Liver (tissue), 9 donors: ENCODE results near the gene TTC12. TPM values are rescaled to one million over a fixed set of nuclear protein-coding genes. Genes with fewer than 3 reads are reported as not detected.

Experiments used
- DNase-seq: peaks from one replicate; pipeline ENCODE4 v3.0.0-alpha.2; 2017; ENCODE audit warnings: low spot score
- H3K27ac ChIP-seq, 2 donors: one replicate each; pipeline ENCODE4 v1.7.0; 2013; ENCODE audit warnings: inconsistent platforms in 2 of 2, low read length in 2 of 2, control low read depth in 1 of 2, low read depth in 1 of 2, mild to moderate bottlenecking in 1 of 2
- H3K27me3 ChIP-seq, 4 donors: one replicate each; pipeline versions ENCODE4 v1.6.1 to v1.7.0; 2013; ENCODE audit warnings: low read length in 3 of 4, inconsistent platforms in 1 of 4, mild to moderate bottlenecking in 1 of 4, moderate library complexity in 1 of 4; ENCODE audit not compliant: control insufficient read depth in 4 of 4, insufficient read depth in 4 of 4
- H3K36me3 ChIP-seq, 4 donors: one replicate each; pipeline versions ENCODE4 v1.6.1 to v1.7.0; 2013; ENCODE audit warnings: low read length in 3 of 4, mild to moderate bottlenecking in 3 of 4, low read depth in 1 of 4, moderate library complexity in 1 of 4; ENCODE audit not compliant: control insufficient read depth in 4 of 4, insufficient read depth in 3 of 4
- H3K4me1 ChIP-seq, 4 donors: one replicate each; pipeline versions ENCODE4 v1.6.1 to v1.7.0; 2013; ENCODE audit warnings: low read length in 3 of 4, mild to moderate bottlenecking in 3 of 4, moderate library complexity in 1 of 4; ENCODE audit not compliant: control insufficient read depth in 4 of 4, insufficient read depth in 4 of 4
- H3K4me3 ChIP-seq, 3 donors: one replicate each; pipeline versions ENCODE4 v1.6.1 to v1.7.0; 2013; ENCODE audit warnings: low read length in 3 of 3, control low read depth in 1 of 3, low read depth in 1 of 3, mild to moderate bottlenecking in 1 of 3
- H3K9ac ChIP-seq, 2 donors: one replicate each; pipeline ENCODE4 v1.7.0; 2013; ENCODE audit warnings: low read length in 2 of 2, mild to moderate bottlenecking in 2 of 2, moderate library complexity in 2 of 2, control low read depth in 1 of 2, low read depth in 1 of 2
- H3K9me3 ChIP-seq, 4 donors: one replicate each; pipeline versions ENCODE4 v1.6.1 to v1.7.0; 2013; ENCODE audit warnings: low read length in 3 of 4; ENCODE audit not compliant: control insufficient read depth in 4 of 4
- ATF3 ChIP-seq: IDR thresholded peaks from 2 replicates; pipeline ENCODE4 v1.6.1; 2016; ENCODE audit warnings: antibody characterized with exemption
- CTCF ChIP-seq: fragments of 150-350 bp; IDR thresholded peaks from 2 replicates; pipeline ENCODE4 v1.5.1; 2017; ENCODE audit warnings: improper control_type of control experiment, low read depth, low read length; ENCODE audit not compliant: missing input control
- EGR1 ChIP-seq, 2 donors: IDR thresholded peaks; 2 replicates each; pipeline ENCODE4 v1.6.1; 2016 to 2018; ENCODE audit warnings: antibody characterized with exemption in 2 of 2, low read depth in 2 of 2
- FOXA1 ChIP-seq: IDR thresholded peaks from 2 replicates; pipeline ENCODE4 v1.6.1; 2016; ENCODE audit warnings: antibody characterized with exemption
- FOXA2 ChIP-seq: IDR thresholded peaks from 2 replicates; pipeline ENCODE4 v1.6.1; 2016; ENCODE audit warnings: antibody characterized with exemption
- GABPA ChIP-seq, 2 donors: IDR thresholded peaks in 1 of 2; conservative IDR thresholded peaks in 1 of 2; 2 replicates each; pipeline ENCODE4 v1.6.1; 2016; ENCODE audit warnings: antibody characterized with exemption in 2 of 2, mild to moderate bottlenecking in 1 of 2, moderate library complexity in 1 of 2
- HNF4A ChIP-seq, 2 donors: conservative IDR thresholded peaks; 2 replicates each; pipeline ENCODE4 v1.6.1; 2016; ENCODE audit warnings: antibody characterized with exemption in 2 of 2, mild to moderate bottlenecking in 2 of 2
- JUND ChIP-seq, 2 donors: IDR thresholded peaks; 2 replicates each; pipeline ENCODE4 v1.6.1; 2016; ENCODE audit warnings: antibody characterized with exemption in 2 of 2
- MAX ChIP-seq: IDR thresholded peaks from 2 replicates; pipeline ENCODE4 v1.6.1; 2016; ENCODE audit warnings: antibody characterized with exemption
- NR2F2 ChIP-seq: IDR thresholded peaks from 2 replicates; pipeline ENCODE4 v1.6.1; 2016; ENCODE audit warnings: antibody characterized with exemption
- RAD21 ChIP-seq, 2 donors: IDR thresholded peaks; 2 replicates each; pipeline ENCODE4 v1.6.1; 2016; ENCODE audit warnings: antibody characterized with exemption in 2 of 2, mild to moderate bottlenecking in 2 of 2
- REST ChIP-seq: IDR thresholded peaks from 2 replicates; pipeline ENCODE4 v1.6.1; 2016; ENCODE audit warnings: antibody characterized with exemption, mild to moderate bottlenecking
- SP1 ChIP-seq: IDR thresholded peaks from 2 replicates; pipeline ENCODE4 v1.6.1; 2018; ENCODE audit warnings: antibody characterized with exemption, mild to moderate bottlenecking
- TAF1 ChIP-seq: conservative IDR thresholded peaks from 2 replicates; pipeline ENCODE4 v1.6.1; 2016; ENCODE audit warnings: antibody characterized with exemption, mild to moderate bottlenecking
- YY1 ChIP-seq: IDR thresholded peaks from 2 replicates; pipeline ENCODE4 v1.6.1; 2016; ENCODE audit warnings: antibody characterized with exemption, mild to moderate bottlenecking
- ZBTB33 ChIP-seq: IDR thresholded peaks from 2 replicates; pipeline ENCODE4 v1.6.1; 2016; ENCODE audit warnings: antibody characterized with exemption
- WGBS: extraction: QIAGEN DNeasy Blood & Tissue Kit; methylation state at CpG from one replicate; pipeline ENCODE4 v1.1.7; 2013; 5-methylcytosine and 5-hydroxymethylcytosine counted together
- polyA plus RNA-seq, 2 donors: library from polyadenylated mRNA; stranded (reverse) in 1 of 2; unstranded in 1 of 2; fragments of 200-250 nt in 1 of 2; fragments of >200 nt in 1 of 2; fragmentation: Nextera tagmentation in 1 of 2; extraction: Ambion mirVana in 1 of 2; gene quantifications; one replicate each; pipeline versions ENCODE4 v1.2.1 to v1.2.3, GENCODE V29; 2013 to 2015
- total RNA-seq, 2 donors: library from RNA; depleted of rRNA; stranded (reverse); fragments of >200 nt; gene quantifications; one replicate each; pipeline ENCODE4 v1.2.3, GENCODE V29; 2014
- donor health status: healthy.
- donor health status: healthy.
- donor health status: healthy.
- donor health status: healthy.
- donor health status: healthy.

The TTC12 gene
- total and polyA plus RNA-seq, 4 donors, result 2.8 to 9.0 (median 4.3) TPM

GRCh38 chr11:113372309-113372708, 57.9 kb downstream of the TTC12 start:
- Histone ChIP-seq H3K4me1 (no peaks in the 10 kb centered on the region), H3K9me3 (no peaks in the 10 kb centered on the region), H3K27me3 (no peaks in the 10 kb centered on the region), H3K4me3 (no peak overlapping the region), H3K27ac (no peak overlapping the region), H3K9ac (no peak overlapping the region), H3K36me3 (peaks cover 0 to 4% (median 1%) of the 10 kb centered on the region in 4 donors)
- TF ChIP-seq HNF4A (conservative IDR thresholded peaks at IDR 0.05) (no peak), SP1 (no peak), NR2F2 (no peak), TAF1 (no peak), REST (no peak), MAX (no peak)
- WGBS, result 92% methylated on average over 4 of the region's 4 CpGs
- DNase-seq, result no peak

GRCh38 chr11:113373306-113373705, 58.9 kb downstream of the TTC12 start:
- DNase-seq, result no peak
- H3K27me3 ChIP-seq, result no peaks in the 10 kb centered on the region
- peaks cover 0 to 2% (median under 1%) of the 10 kb centered on the region in 4 donors for H3K36me3 ChIP-seq
- H3K27ac ChIP-seq, result no peak overlapping the region
- 91% methylated on average over 3 of the region's 3 CpGs for WGBS
- no peaks in the 10 kb centered on the region for H3K4me1 ChIP-seq
- H3K9me3 ChIP-seq, result no peaks in the 10 kb centered on the region
- no peak overlapping the region for H3K9ac ChIP-seq
- TF ChIP-seq REST (no peak), MAX (no peak), NR2F2 (no peak), HNF4A (conservative IDR thresholded peaks at IDR 0.05) (no peak), YY1 (no peak), GABPA (IDR thresholded peaks at IDR 0.05 in 1 of 2, conservative IDR thresholded peaks at IDR 0.05 in 1 of 2) (no peak), FOXA2 (no peak), CTCF (no peak), TAF1 (no peak), FOXA1 (no peak), SP1 (no peak), JUND (IDR thresholded peaks at IDR 0.05) (no peak), ZBTB33 (no peak), ATF3 (no peak), EGR1 (IDR thresholded peaks at IDR 0.05; ENCODE audit: low read depth in 2 of 2) (no peak), RAD21 (IDR thresholded peaks at IDR 0.05) (no peak)
- no peak overlapping the region for H3K4me3 ChIP-seq
